Hematopoietic multipotent progenitor cell treated with erythropoietin and hydrocortisone succinate and interleukin-3 and kit ligand, for 17 days (in vitro differentiated cells): ENCODE results near the gene HTR2B.
"Not testable (repeated sequence)": the region's sequence is repeated elsewhere in the genome, so short reads cannot be mapped to it uniquely, and the experiment has no call there.

Experiments used
- DNase-seq: peaks from one replicate; pipeline ENCODE4 v3.0.0-alpha.2; 2015; ENCODE audit warnings: low spot score

HTR2B gene

GRCh38 chr2:231093933-231094332, 30.9 kb downstream of the HTR2B start:
- no peak for DNase-seq

GRCh38 chr2:231088754-231089153, 36.1 kb downstream of the HTR2B start:
- no peak for DNase-seq

- no peak for DNase-seq
Measured at GRCh38 chr2:231084565-231084964, 40.3 kb downstream of the HTR2B start.

- DNase-seq, result no peak
Measured at GRCh38 chr2:231069379-231070054, 55.3 kb downstream of the HTR2B start.

- no peak for DNase-seq
Measured at GRCh38 chr2:231068525-231069222, 56.2 kb downstream of the HTR2B start.

- DNase-seq, result not testable (repeated sequence)
Measured at GRCh38 chr2:231067531-231067930, 57.3 kb downstream of the HTR2B start.

- DNase-seq, result no peak
Measured at GRCh38 chr2:231065966-231066365, 58.9 kb downstream of the HTR2B start.

GRCh38 chr2:231063347-231063746, 61.5 kb downstream of the HTR2B start:
- DNase-seq, result no peak

GRCh38 chr2:231062776-231063175, 62.1 kb downstream of the HTR2B start:
- DNase-seq, result no peak

GRCh38 chr2:231059756-231060155, 65.1 kb downstream of the HTR2B start:
- DNase-seq, result no peak

GRCh38 chr2:231058761-231059550, 65.9 kb downstream of the HTR2B start:
- no peak for DNase-seq
